Hepatocyte (in vitro differentiated cells): ENCODE results near the gene ZNF514. TPM values are rescaled to one million over a fixed set of nuclear protein-coding genes. Genes with fewer than 3 reads are reported as not detected.
"Not testable (repeated sequence)": the region's sequence is repeated elsewhere in the genome, so short reads cannot be mapped to it uniquely, and the experiment has no call there.

Experiments
- DNase-seq: peaks from one replicate; pipeline ENCODE4 v3.0.0-alpha.2; 2016; ENCODE audit warnings: low spot score
- H2AFZ ChIP-seq: fragments of 200-600 bp; sonication (generic); 2 replicates; pipeline ENCODE4 v1.6.0; 2016; ENCODE audit warnings: antibody characterized with exemption, mild to moderate bottlenecking
- H3K27ac ChIP-seq: fragments of 200-600 bp; sonication (generic); 2 replicates; pipeline ENCODE4 v1.5.1; 2016; ENCODE audit warnings: mild to moderate bottlenecking
- H3K27me3 ChIP-seq: fragments of 200-600 bp; sonication (generic); 2 replicates; pipeline ENCODE4 v1.6.1; 2016
- H3K36me3 ChIP-seq: fragments of 200-600 bp; sonication (generic); replicated peaks from 2 replicates; pipeline ENCODE4 v1.5.1; 2016; ENCODE audit warnings: low read depth; ENCODE audit not compliant: insufficient read depth
- H3K4me1 ChIP-seq: fragments of 200-600 bp; sonication (generic); 2 replicates; pipeline ENCODE4 v1.5.1; 2016; ENCODE audit warnings: mild to moderate bottlenecking, moderate library complexity; ENCODE audit not compliant: insufficient read depth
- H3K4me2 ChIP-seq: fragments of 200-600 bp; sonication (generic); 2 replicates; pipeline ENCODE4 v1.6.0; 2016
- H3K4me3 ChIP-seq: fragments of 200-600 bp; sonication (generic); 2 replicates; pipeline ENCODE4 v1.5.1; 2016; ENCODE audit warnings: mild to moderate bottlenecking
- H3K79me2 ChIP-seq: fragments of 200-600 bp; sonication (generic); 2 replicates; pipeline ENCODE4 v1.6.0; 2017; ENCODE audit warnings: mild to moderate bottlenecking
- H3K9me2 ChIP-seq: fragments of 200-600 bp; sonication (generic); replicated peaks from 2 replicates; pipeline ENCODE4 v1.6.0; 2017; ENCODE audit warnings: mild to moderate bottlenecking; ENCODE audit not compliant: insufficient read depth
- H3K9me3 ChIP-seq: fragments of 200-600 bp; sonication (generic); 2 replicates; pipeline ENCODE4 v1.5.1; 2016; ENCODE audit warnings: low read depth, mild to moderate bottlenecking
- H4K20me1 ChIP-seq: fragments of 200-600 bp; sonication (generic); 2 replicates; pipeline ENCODE4 v1.6.0; 2016; ENCODE audit warnings: mild to moderate bottlenecking; ENCODE audit not compliant: insufficient read depth, poor library complexity, severe bottlenecking
- CTCF ChIP-seq: fragments of 200-600 bp; sonication (generic); IDR thresholded peaks from 2 replicates; pipeline ENCODE4 v1.5.1; 2016; ENCODE audit warnings: antibody characterized with exemption, mild to moderate bottlenecking; ENCODE audit not compliant: poor library complexity
- EZH2 ChIP-seq: fragments of 200-600 bp; sonication (generic); IDR thresholded peaks from 2 replicates; pipeline ENCODE4 v1.6.1; 2016; ENCODE audit warnings: antibody characterized with exemption, mild to moderate bottlenecking, borderline replicate concordance
- EZH2phosphoT487 ChIP-seq: fragments of 200-600 bp; sonication (generic); IDR thresholded peaks from one replicate; pipeline ENCODE4 v1.6.1; 2018; ENCODE audit warnings: antibody characterized with exemption, mild to moderate bottlenecking, low read depth, moderate library complexity; ENCODE audit not compliant: unreplicated experiment, severe bottlenecking
- WGBS: methylation state at CpG from one replicate; pipeline ENCODE4 v1.1.6; 2016; ENCODE audit warnings: low lambda C conversion rate; ENCODE audit errors: missing lambda C conversion rate; 5-methylcytosine and 5-hydroxymethylcytosine counted together
- polyA plus RNA-seq: library from polyadenylated mRNA; unstranded; fragments of >200 nt; fragmentation: Nextera tagmentation; extraction: Ambion mirVana; gene quantifications from 2 replicates; pipeline ENCODE4 v1.2.1, GENCODE V29; 2016
- total RNA-seq: library from RNA; depleted of rRNA; stranded (reverse); fragments of >200 nt; gene quantifications from 2 replicates; pipeline ENCODE4 v1.2.3, GENCODE V29; 2014

ZNF514 gene
- total and polyA plus RNA-seq, 2 experiments from 2014 or later, result 4.2 to 14.6 TPM

GRCh38 chr2:95106081-95106480 lies 53.6 kb downstream of the ZNF514 start:
- no peak for DNase-seq
- Histone ChIP-seq H3K36me3 (no peaks in the 10 kb centered on the region), H3K79me2 (no peaks in the 10 kb centered on the region), H3K9me2 (no peaks in the 10 kb centered on the region), H3K9me3 (no peaks in the 10 kb centered on the region), H3K4me1 (no peaks in the 10 kb centered on the region), H3K4me3 (no peak overlapping the region), H3K4me2 (no peak overlapping the region), H3K27me3 (no peaks in the 10 kb centered on the region), H2AFZ (no peak overlapping the region), H4K20me1 (no peaks in the 10 kb centered on the region), H3K27ac (no peak overlapping the region)
- no peak for TF ChIP-seq EZH2phosphoT487
- 96% methylated on average over 2 of the region's 2 CpGs for WGBS

DNA sequence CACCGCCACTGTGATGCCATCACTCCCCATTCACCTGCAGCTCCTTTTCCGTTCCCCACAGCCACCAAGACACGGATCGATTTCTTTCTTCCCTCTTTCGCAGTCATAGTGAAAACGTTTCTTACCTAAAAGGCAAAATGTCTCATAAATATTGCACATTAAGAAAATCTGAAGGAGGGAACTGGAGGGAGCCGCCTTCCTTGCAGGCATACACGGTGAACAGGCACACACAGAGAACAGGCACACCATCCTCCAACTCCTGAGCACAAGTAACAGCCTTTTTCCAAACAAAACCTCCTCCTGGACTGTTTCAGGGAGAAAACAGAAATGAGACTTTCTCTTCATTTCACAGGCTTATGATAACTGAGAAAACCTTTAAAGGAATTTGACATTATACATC lies 55.0 kb downstream of the ZNF514 start:
- H3K27me3 ChIP-seq, result no peaks in the 10 kb centered on the region
- H3K27ac ChIP-seq, result no peak overlapping the region
- no peaks in the 10 kb centered on the region for H3K79me2 ChIP-seq
- WGBS, result 96% methylated on average over 8 of the region's 8 CpGs
- H3K4me2 ChIP-seq, result no peak overlapping the region
- no peaks in the 10 kb centered on the region for H3K36me3 ChIP-seq
- no peaks in the 10 kb centered on the region for H3K4me1 ChIP-seq
- no peak overlapping the region for H3K4me3 ChIP-seq
- H3K9me3 ChIP-seq, result no peaks in the 10 kb centered on the region
- no peaks in the 10 kb centered on the region for H4K20me1 ChIP-seq
- no peak for DNase-seq
- TF ChIP-seq EZH2phosphoT487 (no peak), CTCF (no peak), EZH2 (no peak)
- no peak overlapping the region for H2AFZ ChIP-seq
- no peaks in the 10 kb centered on the region for H3K9me2 ChIP-seq

GRCh38 chr2:95099910-95100309 lies 59.7 kb downstream of the ZNF514 start:
- no peak overlapping the region for H3K4me2 ChIP-seq
- no peaks in the 10 kb centered on the region for H3K4me1 ChIP-seq
- H3K27ac ChIP-seq, result no peak overlapping the region
- no peaks in the 10 kb centered on the region for H3K36me3 ChIP-seq
- no peak overlapping the region for H2AFZ ChIP-seq
- WGBS, result 95% methylated on average over 2 of the region's 2 CpGs
- TF ChIP-seq CTCF (no peak), EZH2phosphoT487 (no peak), EZH2 (no peak)
- H3K9me2 ChIP-seq, result no peaks in the 10 kb centered on the region
- H3K9me3 ChIP-seq, result no peaks in the 10 kb centered on the region
- no peaks in the 10 kb centered on the region for H4K20me1 ChIP-seq
- H3K4me3 ChIP-seq, result no peak overlapping the region
- no peak for DNase-seq
- peaks cover 7% of the 10 kb centered on the region for H3K79me2 ChIP-seq
- no peaks in the 10 kb centered on the region for H3K27me3 ChIP-seq

- not testable (repeated sequence) for H3K79me2 ChIP-seq, H3K4me3 ChIP-seq, H4K20me1 ChIP-seq, H3K27me3 ChIP-seq, H3K4me1 ChIP-seq, H3K4me2 ChIP-seq, H3K9me2 ChIP-seq, DNase-seq, H3K36me3 ChIP-seq, H3K9me3 ChIP-seq, H2AFZ ChIP-seq, H3K27ac ChIP-seq
- 97% methylated on average over 5 of the region's 5 CpGs for WGBS
Observed at GRCh38 chr2:95098273-95098672, 61.4 kb downstream of the ZNF514 start.

Other genes with a start within 250 kb of the ZNF514 start
- 1.4 TPM in 1 of 2 replicates, not detected in the other for gene MAL, start 134.1 kb downstream of the ZNF514 start, total RNA-seq
- not detected in 2 replicates for gene MAL, start 134.1 kb downstream of the ZNF514 start, polyA plus RNA-seq
- 44.3 and 44.4 TPM in 2 replicates for gene MRPS5, start 38.0 kb downstream of the ZNF514 start, total RNA-seq
- gene MRPS5, start 38.0 kb downstream of the ZNF514 start, polyA plus RNA-seq, result 52.4 and 55.3 TPM in 2 replicates
- 3.7 and 4.5 TPM in 2 replicates for gene ZNF2, start 6.0 kb upstream of the ZNF514 start, total RNA-seq
- gene ZNF2, start 6.0 kb upstream of the ZNF514 start, polyA plus RNA-seq, result 2.1 and 2.2 TPM in 2 replicates
- gene ZNF892, start 47.7 kb upstream of the ZNF514 start, total RNA-seq, result 3.1 and 3.7 TPM in 2 replicates
- gene ZNF892, start 47.7 kb upstream of the ZNF514 start, polyA plus RNA-seq, result 0.13 and 0.66 TPM in 2 replicates
- gene PROM2, start 114.6 kb upstream of the ZNF514 start, total RNA-seq, result 1.2 and 2.8 TPM in 2 replicates
- gene PROM2, start 114.6 kb upstream of the ZNF514 start, polyA plus RNA-seq, result 2.1 and 2.6 TPM in 2 replicates
- gene KCNIP3, start 137.5 kb upstream of the ZNF514 start, total RNA-seq, result 2.1 and 6.1 TPM in 2 replicates
- 3.7 and 6.5 TPM in 2 replicates for gene KCNIP3, start 137.5 kb upstream of the ZNF514 start, polyA plus RNA-seq
- 29.1 and 30.1 TPM in 2 replicates for gene FAHD2A, start 242.9 kb upstream of the ZNF514 start, total RNA-seq
- 33.3 and 36.9 TPM in 2 replicates for gene FAHD2A, start 242.9 kb upstream of the ZNF514 start, polyA plus RNA-seq